Measurements from ENCODE around the gene PRDX1.

The PRDX1 gene

GRCh38 chr1:45550401-45551351, 29.0 kb upstream of the PRDX1 start, which contains the start of gene AKR1A1:
Gene AKR1A1, plus strand, starts transcription at chr1:45550826. Its CDS starts 10,969 bp downstream, at chr1:45561795.
- TF ChIP-seq JUND (IDR thresholded peaks at IDR 0.05; ENCODE audit: low read depth), result no peak
- DNase-seq (ENCODE audit: low read depth in 1 of 2, low spot score in 1 of 2), result peak; percentile 41 to 96
- in situ Hi-C loops (cut with HindIII; ENCODE audit: low pct_unique_long_range_greater_than_20kb, low sequenced_read_pairs), result no loop called here

GRCh38 chr1:45545553-45546310, 24.0 kb upstream of the PRDX1 start:
- no peak for DNase-seq (ENCODE audit: low read depth in 1 of 2, low spot score in 1 of 2)
- no peak for TF ChIP-seq JUND (IDR thresholded peaks at IDR 0.05; ENCODE audit: low read depth)
- in situ Hi-C loops (cut with HindIII; ENCODE audit: low pct_unique_long_range_greater_than_20kb, low sequenced_read_pairs), result no loop called here

- DNase-seq (ENCODE audit: low read depth in 1 of 2, low spot score in 1 of 2), result no peak
- TF ChIP-seq JUND (IDR thresholded peaks at IDR 0.05; ENCODE audit: low read depth), result no peak
- in situ Hi-C loops (cut with HindIII; ENCODE audit: low pct_unique_long_range_greater_than_20kb, low sequenced_read_pairs), result no loop called here
These were observed 23.4 kb upstream of the PRDX1 start for GRCh38 chr1:45545019-45545493.

- DNase-seq (ENCODE audit: low read depth in 1 of 2, low spot score in 1 of 2), result no peak
- in situ Hi-C loops (cut with HindIII; ENCODE audit: low pct_unique_long_range_greater_than_20kb, low sequenced_read_pairs), result no loop called here
- TF ChIP-seq JUND (IDR thresholded peaks at IDR 0.05; ENCODE audit: low read depth), result no peak
These were observed 22.8 kb upstream of the PRDX1 start for GRCh38 chr1:45544530-45544929.

GRCh38 chr1:45543581-45544417, 22.1 kb upstream of the PRDX1 start:
- no peak for TF ChIP-seq JUND (IDR thresholded peaks at IDR 0.05; ENCODE audit: low read depth)
- in situ Hi-C loops (cut with HindIII; ENCODE audit: low pct_unique_long_range_greater_than_20kb, low sequenced_read_pairs), result no loop called here
- DNase-seq (ENCODE audit: low read depth in 1 of 2, low spot score in 1 of 2), result no peak

- in situ Hi-C loops (cut with HindIII; ENCODE audit: low pct_unique_long_range_greater_than_20kb, low sequenced_read_pairs), result no loop called here
- TF ChIP-seq JUND (IDR thresholded peaks at IDR 0.05; ENCODE audit: low read depth), result no peak
These were observed 20.9 kb upstream of the PRDX1 start for GRCh38 chr1:45542591-45542990.

GRCh38 chr1:45541193-45541592, 19.5 kb upstream of the PRDX1 start:
- no peak for TF ChIP-seq JUND (IDR thresholded peaks at IDR 0.05; ENCODE audit: low read depth)
- in situ Hi-C loops (cut with HindIII; ENCODE audit: low pct_unique_long_range_greater_than_20kb, low sequenced_read_pairs), result no loop called here
- no peak for DNase-seq (ENCODE audit: low read depth in 1 of 2, low spot score in 1 of 2)

More at GRCh38 chr1:45542591-45542990, 20.9 kb upstream of the PRDX1 start:
- no peak for DNase-seq (ENCODE audit: low read depth in 1 of 2, low spot score in 1 of 2)

- in situ Hi-C loops (cut with HindIII; ENCODE audit: low pct_unique_long_range_greater_than_20kb, low sequenced_read_pairs), result no loop called here
- no peak for DNase-seq (ENCODE audit: low read depth in 1 of 2, low spot score in 1 of 2)
- TF ChIP-seq JUND (IDR thresholded peaks at IDR 0.05; ENCODE audit: low read depth), result no peak
These were observed 15.2 kb upstream of the PRDX1 start for GRCh38 chr1:45536886-45537285.

GRCh38 chr1:45535988-45536766, 14.5 kb upstream of the PRDX1 start:
- no peak for TF ChIP-seq JUND (IDR thresholded peaks at IDR 0.05; ENCODE audit: low read depth)
- DNase-seq (ENCODE audit: low read depth in 1 of 2, low spot score in 1 of 2), result no peak
- in situ Hi-C loops (cut with HindIII; ENCODE audit: low pct_unique_long_range_greater_than_20kb, low sequenced_read_pairs), result no loop called here

GRCh38 chr1:45531873-45532272, 10.2 kb upstream of the PRDX1 start:
- TF ChIP-seq JUND (IDR thresholded peaks at IDR 0.05; ENCODE audit: low read depth), result no peak
- DNase-seq (ENCODE audit: low read depth in 1 of 2, low spot score in 1 of 2), result no peak
- in situ Hi-C loops (cut with HindIII; ENCODE audit: low pct_unique_long_range_greater_than_20kb, low sequenced_read_pairs), result no loop called here

- DNase-seq (ENCODE audit: low read depth in 1 of 2, low spot score in 1 of 2), result no peak
- TF ChIP-seq JUND (IDR thresholded peaks at IDR 0.05; ENCODE audit: low read depth), result no peak
- in situ Hi-C loops (cut with HindIII; ENCODE audit: low pct_unique_long_range_greater_than_20kb, low sequenced_read_pairs), result no loop called here
These were observed 9.0 kb upstream of the PRDX1 start for GRCh38 chr1:45530632-45531135.

Data from T47D (cell line).